ENCODE results near the gene BTBD8.

DNA sequence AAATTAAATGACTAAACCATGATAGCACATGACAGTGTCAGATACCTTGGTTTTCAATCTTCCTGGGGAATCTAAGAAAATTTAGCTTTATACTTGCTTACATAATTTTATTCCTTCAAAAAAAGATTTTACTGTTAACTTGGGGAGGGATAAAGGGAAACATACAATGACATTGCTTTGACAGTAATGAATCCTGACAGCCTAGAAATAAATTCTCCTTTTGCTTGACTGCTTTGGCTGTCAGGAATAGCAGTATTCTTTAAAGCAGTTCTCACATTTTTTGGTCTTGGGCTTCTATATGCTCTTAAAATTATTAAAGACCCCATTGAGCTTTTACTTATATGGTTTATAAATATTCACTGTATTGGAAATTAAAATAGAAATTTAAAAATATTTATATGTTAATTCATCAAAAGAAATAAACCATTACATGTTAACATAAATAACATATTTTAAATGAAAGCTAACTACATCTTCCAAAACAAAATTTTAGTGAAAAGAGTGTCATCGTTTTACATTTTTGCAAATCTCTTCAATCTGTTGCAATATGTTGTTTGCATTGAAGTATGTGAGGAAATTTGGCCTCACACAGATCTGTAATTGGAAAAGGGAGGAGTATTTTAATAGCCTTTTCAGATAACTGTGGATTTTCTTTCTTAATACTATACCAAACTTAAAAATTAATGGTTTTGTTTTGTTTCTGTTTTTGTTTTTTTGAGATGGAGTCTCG, 34.2 kb upstream of the BTBD8 start:
- no peak for TF ChIP-seq TAF1 (IDR thresholded peaks at IDR 0.05; ENCODE audit: low read depth, low read length)
- no peak for TF ChIP-seq POLR2A (IDR thresholded peaks at IDR 0.05; ENCODE audit: low read depth, low read length)
- no peak for TF ChIP-seq POLR2AphosphoS5 (IDR thresholded peaks at IDR 0.05; ENCODE audit: low read depth, low read length)
